ENCODE data around the gene KRTAP12-3. TPM values are rescaled to one million over a fixed set of nuclear protein-coding genes. Genes with fewer than 3 reads are reported as not detected.
"Not testable (repeated sequence)": the region's sequence is repeated elsewhere in the genome, so short reads cannot be mapped to it uniquely, and the experiment has no call there.

The KRTAP12-3 gene
- total RNA-seq, 1 experiment from 2014 or later, result not detected

- TF ChIP-seq, protein P1, sequence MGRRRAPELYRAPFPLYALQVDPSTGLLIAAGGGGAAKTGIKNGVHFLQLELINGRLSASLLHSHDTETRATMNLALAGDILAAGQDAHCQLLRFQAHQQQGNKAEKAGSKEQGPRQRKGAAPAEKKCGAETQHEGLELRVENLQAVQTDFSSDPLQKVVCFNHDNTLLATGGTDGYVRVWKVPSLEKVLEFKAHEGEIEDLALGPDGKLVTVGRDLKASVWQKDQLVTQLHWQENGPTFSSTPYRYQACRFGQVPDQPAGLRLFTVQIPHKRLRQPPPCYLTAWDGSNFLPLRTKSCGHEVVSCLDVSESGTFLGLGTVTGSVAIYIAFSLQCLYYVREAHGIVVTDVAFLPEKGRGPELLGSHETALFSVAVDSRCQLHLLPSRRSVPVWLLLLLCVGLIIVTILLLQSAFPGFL (CRISPR knock-in tag; IDR thresholded peaks at IDR 0.05; ENCODE audit: borderline replicate concordance), result no peak
Observed at GRCh38 chr21:44684483-44684882, 26.8 kb downstream of the KRTAP12-3 start (continued).

DNA sequence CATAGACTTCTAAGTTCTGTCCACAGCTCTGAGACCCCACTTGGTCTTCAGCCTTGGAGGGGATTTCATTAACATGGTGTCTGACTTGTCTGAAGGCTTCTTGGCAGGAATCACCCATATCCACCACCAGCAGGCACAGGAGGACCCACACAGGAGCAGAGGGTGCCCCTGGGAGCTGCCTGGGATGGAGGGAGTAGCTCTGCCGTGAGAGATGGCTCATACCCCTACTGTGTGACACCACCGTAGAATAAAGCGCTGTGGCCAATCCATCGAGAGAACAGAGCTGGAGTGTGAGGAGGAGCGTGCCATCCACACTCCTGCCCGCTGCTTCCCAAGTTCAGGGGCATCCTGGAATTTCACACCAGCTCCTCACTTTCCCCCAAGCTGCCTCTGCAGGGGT, 27.3 kb downstream of the KRTAP12-3 start:
- ATAC-seq; H3K9me3 Mint-ChIP-seq; DNase-seq (ENCODE audit: low spot score); H3K27me3 Mint-ChIP-seq (ENCODE audit: low read depth); POLR2A ChIA-PET; H3K27ac Mint-ChIP-seq; H3K4me3 Mint-ChIP-seq; H3K36me3 Mint-ChIP-seq: not testable (repeated sequence)
- CTCF ChIA-PET, result interaction anchor here (2.5 kb wide), 1 partner anchor 67 kb away, joined by 9 read pairs; no protein-coding TSS in a partner anchor
- H3K4me1 Mint-ChIP-seq, result peaks cover 21% of the 10 kb centered on the region

GRCh38 chr21:44686000-44686781, 28.5 kb downstream of the KRTAP12-3 start:
- Mint-ChIP-seq H3K27ac (peak overlapping the region; percentile 80; the same call in 1 of the 2 replicates), H3K4me3 (no peak overlapping the region), H3K27me3 (ENCODE audit: low read depth) (peaks cover 6% of the 10 kb centered on the region; the same call in 1 of the 2 replicates), H3K4me1 (peaks cover 21% of the 10 kb centered on the region), H3K9me3 (no peaks in the 10 kb centered on the region), H3K36me3 (0 out of 2 replicates have a peak, but pooled peaks cover 3% of the 10 kb centered on the region)
- ChIA-PET CTCF (interaction anchor here (0.6 to 2.5 kb wide), 9 partner anchors 31 to 304 kb away, joined by 3 to 9 read pairs (median 4); partner anchors contain the start of gene KRTAP12-4), POLR2A (no interaction called here)
- DNase-seq (ENCODE audit: low spot score) (no peak), ATAC-seq (peak; percentile 69)
- TF ChIP-seq, protein P2, sequence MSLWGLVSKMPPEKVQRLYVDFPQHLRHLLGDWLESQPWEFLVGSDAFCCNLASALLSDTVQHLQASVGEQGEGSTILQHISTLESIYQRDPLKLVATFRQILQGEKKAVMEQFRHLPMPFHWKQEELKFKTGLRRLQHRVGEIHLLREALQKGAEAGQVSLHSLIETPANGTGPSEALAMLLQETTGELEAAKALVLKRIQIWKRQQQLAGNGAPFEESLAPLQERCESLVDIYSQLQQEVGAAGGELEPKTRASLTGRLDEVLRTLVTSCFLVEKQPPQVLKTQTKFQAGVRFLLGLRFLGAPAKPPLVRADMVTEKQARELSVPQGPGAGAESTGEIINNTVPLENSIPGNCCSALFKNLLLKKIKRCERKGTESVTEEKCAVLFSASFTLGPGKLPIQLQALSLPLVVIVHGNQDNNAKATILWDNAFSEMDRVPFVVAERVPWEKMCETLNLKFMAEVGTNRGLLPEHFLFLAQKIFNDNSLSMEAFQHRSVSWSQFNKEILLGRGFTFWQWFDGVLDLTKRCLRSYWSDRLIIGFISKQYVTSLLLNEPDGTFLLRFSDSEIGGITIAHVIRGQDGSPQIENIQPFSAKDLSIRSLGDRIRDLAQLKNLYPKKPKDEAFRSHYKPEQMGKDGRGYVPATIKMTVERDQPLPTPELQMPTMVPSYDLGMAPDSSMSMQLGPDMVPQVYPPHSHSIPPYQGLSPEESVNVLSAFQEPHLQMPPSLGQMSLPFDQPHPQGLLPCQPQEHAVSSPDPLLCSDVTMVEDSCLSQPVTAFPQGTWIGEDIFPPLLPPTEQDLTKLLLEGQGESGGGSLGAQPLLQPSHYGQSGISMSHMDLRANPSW (CRISPR knock-in tag; conservative IDR thresholded peaks at IDR 0.05; ENCODE audit: low read depth), result no peak
- TF ChIP-seq PRDM15 (CRISPR knock-in tag; IDR thresholded peaks at IDR 0.05), result no peak
- no peak for TF ChIP-seq ATF1 (CRISPR knock-in tag; IDR thresholded peaks at IDR 0.05)
- no peak for TF ChIP-seq SP1 (CRISPR knock-in tag; conservative IDR thresholded peaks at IDR 0.05)
- TF ChIP-seq, protein P3, sequence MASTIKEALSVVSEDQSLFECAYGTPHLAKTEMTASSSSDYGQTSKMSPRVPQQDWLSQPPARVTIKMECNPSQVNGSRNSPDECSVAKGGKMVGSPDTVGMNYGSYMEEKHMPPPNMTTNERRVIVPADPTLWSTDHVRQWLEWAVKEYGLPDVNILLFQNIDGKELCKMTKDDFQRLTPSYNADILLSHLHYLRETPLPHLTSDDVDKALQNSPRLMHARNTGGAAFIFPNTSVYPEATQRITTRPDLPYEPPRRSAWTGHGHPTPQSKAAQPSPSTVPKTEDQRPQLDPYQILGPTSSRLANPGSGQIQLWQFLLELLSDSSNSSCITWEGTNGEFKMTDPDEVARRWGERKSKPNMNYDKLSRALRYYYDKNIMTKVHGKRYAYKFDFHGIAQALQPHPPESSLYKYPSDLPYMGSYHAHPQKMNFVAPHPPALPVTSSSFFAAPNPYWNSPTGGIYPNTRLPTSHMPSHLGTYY (CRISPR knock-in tag; IDR thresholded peaks at IDR 0.05), result no peak
- TF ChIP-seq RORB (CRISPR knock-in tag; IDR thresholded peaks at IDR 0.05), result no peak
- peak; percentile 28; the same call in 1 of the 2 replicates for TF ChIP-seq TEAD1 (CRISPR knock-in tag; IDR thresholded peaks at IDR 0.05)
- no peak for TF ChIP-seq JAZF1 (CRISPR knock-in tag; IDR thresholded peaks at IDR 0.05)

Measured in WTC11 (cell line).